ENCODE measurements around the gene AFF4. TPM values are rescaled to one million over a fixed set of nuclear protein-coding genes. Genes with fewer than 3 reads are reported as not detected.

Gene AFF4
- total RNA-seq, 1 experiment from 2014 or later: 38.6 TPM

DNA sequence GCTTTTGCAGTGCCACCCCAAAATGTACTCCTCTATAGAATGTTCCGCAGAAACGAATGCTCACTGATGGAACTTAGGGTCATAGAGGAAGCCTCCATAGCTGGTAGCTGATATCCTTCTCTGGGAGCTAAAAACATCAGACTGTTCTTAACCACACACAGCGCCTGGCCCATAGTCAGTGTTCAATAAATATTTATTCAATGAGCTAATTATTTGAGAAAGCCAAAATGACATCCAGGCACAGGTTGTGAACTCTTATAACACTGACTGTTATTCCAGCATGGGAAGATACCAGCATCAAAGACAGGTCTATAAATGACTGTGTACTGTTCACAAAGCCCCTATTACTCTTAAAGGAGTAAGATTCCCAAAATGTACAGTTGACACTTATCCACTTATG, 110.1 kb downstream of the AFF4 start:
- no peak overlapping the region for H3K4me3 ChIP-seq (replicated peaks in 1 of 2; ENCODE audit: low read depth in 1 of 2, low read length in 2 of 2)
- ChIA-PET POLR2A (no interaction called here), RAD21 (ENCODE audit: low non-redundant PET in 1 of 2, low total read pairs in 2 of 2, uncharacterized antibody in 2 of 2, unreplicated experiment in 2 of 2) (no interaction called here), CTCF (interaction anchor here (1.1 kb wide), 1 partner anchor 11 kb away, joined by 3 read pairs; no protein-coding TSS in a partner anchor)
- no peaks in the 10 kb centered on the region for H3K27me3 ChIP-seq (ENCODE audit: insufficient read depth, low read length)
- intact Hi-C loops (cut with micrococcal nuclease): no loop called here
- no peaks in the 10 kb centered on the region for H3K9me2 ChIP-seq (ENCODE audit: insufficient read depth)
- H3K79me2 ChIP-seq (ENCODE audit: insufficient read depth, low read length): no peaks in the 10 kb centered on the region
- no TSS peak for BruUV-seq (replicated peaks)
- no peaks in the 10 kb centered on the region for H3K36me3 ChIP-seq (ENCODE audit: control insufficient read depth in 1 of 2, insufficient read depth in 2 of 2, low read length in 2 of 2)
- no peak overlapping the region for H3K27ac ChIP-seq (ENCODE audit: low read depth, low read length)
- no peaks in the 10 kb centered on the region for H4K20me1 ChIP-seq (ENCODE audit: insufficient read depth)
- H2AFZ ChIP-seq (ENCODE audit: low read depth, low read length, poor library complexity, severe bottlenecking): no peak overlapping the region
- H3K9ac ChIP-seq (ENCODE audit: low read length): no peak overlapping the region
- H3K9me3 ChIP-seq (ENCODE audit: control insufficient read depth in 1 of 2, insufficient read depth in 1 of 2, low read depth in 1 of 2, low read length in 2 of 2): no peaks in the 10 kb centered on the region
- H3K4me2 ChIP-seq (ENCODE audit: low read length): no peak overlapping the region
- DNase-seq (ENCODE audit: low read depth, low spot score) (no peak), ATAC-seq (no peak)
- no peaks in the 10 kb centered on the region for H3K4me1 ChIP-seq (ENCODE audit: control insufficient read depth in 1 of 2, insufficient read depth in 2 of 2, low read length in 2 of 2)
- TF ChIP-seq ZNF274 (IDR thresholded peaks at IDR 0.05; ENCODE audit: low read depth, low read length) (no peak), EGR1 (IDR thresholded peaks at IDR 0.05; ENCODE audit: low read depth) (no peak), FOSL1 (IDR thresholded peaks at IDR 0.05; ENCODE audit: low read depth) (no peak), SIN3A (IDR thresholded peaks at IDR 0.05; ENCODE audit: low read depth) (no peak), EZH2phosphoT487 (IDR thresholded peaks at IDR 0.05; ENCODE audit: borderline replicate concordance) (no peak), JUND (IDR thresholded peaks at IDR 0.05) (no peak), SRF (IDR thresholded peaks at IDR 0.05; ENCODE audit: low read depth) (no peak), ELF1 (IDR thresholded peaks at IDR 0.05; ENCODE audit: borderline replicate concordance, low read depth) (no peak)
- TF ChIP-seq, protein P1, sequence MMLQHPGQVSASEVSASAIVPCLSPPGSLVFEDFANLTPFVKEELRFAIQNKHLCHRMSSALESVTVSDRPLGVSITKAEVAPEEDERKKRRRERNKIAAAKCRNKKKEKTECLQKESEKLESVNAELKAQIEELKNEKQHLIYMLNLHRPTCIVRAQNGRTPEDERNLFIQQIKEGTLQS (IDR thresholded peaks at IDR 0.05): no peak
- TF ChIP-seq, protein P2, sequence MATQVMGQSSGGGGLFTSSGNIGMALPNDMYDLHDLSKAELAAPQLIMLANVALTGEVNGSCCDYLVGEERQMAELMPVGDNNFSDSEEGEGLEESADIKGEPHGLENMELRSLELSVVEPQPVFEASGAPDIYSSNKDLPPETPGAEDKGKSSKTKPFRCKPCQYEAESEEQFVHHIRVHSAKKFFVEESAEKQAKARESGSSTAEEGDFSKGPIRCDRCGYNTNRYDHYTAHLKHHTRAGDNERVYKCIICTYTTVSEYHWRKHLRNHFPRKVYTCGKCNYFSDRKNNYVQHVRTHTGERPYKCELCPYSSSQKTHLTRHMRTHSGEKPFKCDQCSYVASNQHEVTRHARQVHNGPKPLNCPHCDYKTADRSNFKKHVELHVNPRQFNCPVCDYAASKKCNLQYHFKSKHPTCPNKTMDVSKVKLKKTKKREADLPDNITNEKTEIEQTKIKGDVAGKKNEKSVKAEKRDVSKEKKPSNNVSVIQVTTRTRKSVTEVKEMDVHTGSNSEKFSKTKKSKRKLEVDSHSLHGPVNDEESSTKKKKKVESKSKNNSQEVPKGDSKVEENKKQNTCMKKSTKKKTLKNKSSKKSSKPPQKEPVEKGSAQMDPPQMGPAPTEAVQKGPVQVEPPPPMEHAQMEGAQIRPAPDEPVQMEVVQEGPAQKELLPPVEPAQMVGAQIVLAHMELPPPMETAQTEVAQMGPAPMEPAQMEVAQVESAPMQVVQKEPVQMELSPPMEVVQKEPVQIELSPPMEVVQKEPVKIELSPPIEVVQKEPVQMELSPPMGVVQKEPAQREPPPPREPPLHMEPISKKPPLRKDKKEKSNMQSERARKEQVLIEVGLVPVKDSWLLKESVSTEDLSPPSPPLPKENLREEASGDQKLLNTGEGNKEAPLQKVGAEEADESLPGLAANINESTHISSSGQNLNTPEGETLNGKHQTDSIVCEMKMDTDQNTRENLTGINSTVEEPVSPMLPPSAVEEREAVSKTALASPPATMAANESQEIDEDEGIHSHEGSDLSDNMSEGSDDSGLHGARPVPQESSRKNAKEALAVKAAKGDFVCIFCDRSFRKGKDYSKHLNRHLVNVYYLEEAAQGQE (IDR thresholded peaks at IDR 0.05; ENCODE audit: low read depth): no peak
- TF ChIP-seq, protein P3, sequence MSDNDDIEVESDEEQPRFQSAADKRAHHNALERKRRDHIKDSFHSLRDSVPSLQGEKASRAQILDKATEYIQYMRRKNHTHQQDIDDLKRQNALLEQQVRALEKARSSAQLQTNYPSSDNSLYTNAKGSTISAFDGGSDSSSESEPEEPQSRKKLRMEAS (IDR thresholded peaks at IDR 0.05): no peak
- TF ChIP-seq, protein P4, sequence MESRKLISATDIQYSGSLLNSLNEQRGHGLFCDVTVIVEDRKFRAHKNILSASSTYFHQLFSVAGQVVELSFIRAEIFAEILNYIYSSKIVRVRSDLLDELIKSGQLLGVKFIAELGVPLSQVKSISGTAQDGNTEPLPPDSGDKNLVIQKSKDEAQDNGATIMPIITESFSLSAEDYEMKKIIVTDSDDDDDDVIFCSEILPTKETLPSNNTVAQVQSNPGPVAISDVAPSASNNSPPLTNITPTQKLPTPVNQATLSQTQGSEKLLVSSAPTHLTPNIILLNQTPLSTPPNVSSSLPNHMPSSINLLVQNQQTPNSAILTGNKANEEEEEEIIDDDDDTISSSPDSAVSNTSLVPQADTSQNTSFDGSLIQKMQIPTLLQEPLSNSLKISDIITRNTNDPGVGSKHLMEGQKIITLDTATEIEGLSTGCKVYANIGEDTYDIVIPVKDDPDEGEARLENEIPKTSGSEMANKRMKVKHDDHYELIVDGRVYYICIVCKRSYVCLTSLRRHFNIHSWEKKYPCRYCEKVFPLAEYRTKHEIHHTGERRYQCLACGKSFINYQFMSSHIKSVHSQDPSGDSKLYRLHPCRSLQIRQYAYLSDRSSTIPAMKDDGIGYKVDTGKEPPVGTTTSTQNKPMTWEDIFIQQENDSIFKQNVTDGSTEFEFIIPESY (IDR thresholded peaks at IDR 0.05; ENCODE audit: extremely low read depth, insufficient replicate concordance, low read length): no peak
